Measurements from ENCODE around the gene CPEB4. TPM values are rescaled to one million over a fixed set of nuclear protein-coding genes. Genes with fewer than 3 reads are reported as not detected.

The CPEB4 gene
- total and polyA plus RNA-seq, 9 of the 15 experiments (the other 6 are each of a cell fraction or from before 2014, with no cell fraction given) = 7.4 to 21.3 (median 12.4) TPM

DNA sequence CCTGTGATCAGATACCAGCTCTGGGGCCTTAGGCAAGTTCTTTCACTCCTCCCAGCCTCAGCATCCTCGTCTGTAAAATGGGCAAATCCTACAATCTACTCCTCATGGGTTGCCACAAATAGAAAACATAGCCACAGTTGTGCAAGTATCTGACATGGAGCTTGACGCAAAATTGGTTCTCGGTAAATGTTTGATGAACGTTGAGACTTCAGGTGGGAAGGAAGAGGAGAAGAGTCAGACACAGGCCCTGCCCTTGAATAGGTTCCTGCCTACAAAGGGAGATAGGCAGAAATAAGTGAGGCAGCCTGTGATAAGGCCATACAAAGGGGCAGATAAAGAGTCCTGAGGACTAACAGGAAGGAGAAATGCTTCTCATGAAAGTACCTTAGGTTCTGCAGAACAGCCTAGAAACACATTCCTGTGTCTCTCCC lies 26.1 kb upstream of the CPEB4 start (continued):
- TF ChIP-seq TFAM (CRISPR knock-in tag; conservative IDR thresholded peaks at IDR 0.05) = no peak
- no peak for TF ChIP-seq TCF7 (IDR thresholded peaks at IDR 0.05; ENCODE audit: borderline replicate concordance)
- no peak for TF ChIP-seq SMAD2 (IDR thresholded peaks at IDR 0.05; ENCODE audit: low read depth, low read length)
- no peak for TF ChIP-seq HMGN3 (IDR thresholded peaks at IDR 0.05; ENCODE audit: borderline replicate concordance, extremely low read depth, insufficient read length, low read depth, low read length)
- TF ChIP-seq ZSCAN32 (CRISPR knock-in tag; IDR thresholded peaks at IDR 0.05) = no peak
- TF ChIP-seq, protein P1, sequence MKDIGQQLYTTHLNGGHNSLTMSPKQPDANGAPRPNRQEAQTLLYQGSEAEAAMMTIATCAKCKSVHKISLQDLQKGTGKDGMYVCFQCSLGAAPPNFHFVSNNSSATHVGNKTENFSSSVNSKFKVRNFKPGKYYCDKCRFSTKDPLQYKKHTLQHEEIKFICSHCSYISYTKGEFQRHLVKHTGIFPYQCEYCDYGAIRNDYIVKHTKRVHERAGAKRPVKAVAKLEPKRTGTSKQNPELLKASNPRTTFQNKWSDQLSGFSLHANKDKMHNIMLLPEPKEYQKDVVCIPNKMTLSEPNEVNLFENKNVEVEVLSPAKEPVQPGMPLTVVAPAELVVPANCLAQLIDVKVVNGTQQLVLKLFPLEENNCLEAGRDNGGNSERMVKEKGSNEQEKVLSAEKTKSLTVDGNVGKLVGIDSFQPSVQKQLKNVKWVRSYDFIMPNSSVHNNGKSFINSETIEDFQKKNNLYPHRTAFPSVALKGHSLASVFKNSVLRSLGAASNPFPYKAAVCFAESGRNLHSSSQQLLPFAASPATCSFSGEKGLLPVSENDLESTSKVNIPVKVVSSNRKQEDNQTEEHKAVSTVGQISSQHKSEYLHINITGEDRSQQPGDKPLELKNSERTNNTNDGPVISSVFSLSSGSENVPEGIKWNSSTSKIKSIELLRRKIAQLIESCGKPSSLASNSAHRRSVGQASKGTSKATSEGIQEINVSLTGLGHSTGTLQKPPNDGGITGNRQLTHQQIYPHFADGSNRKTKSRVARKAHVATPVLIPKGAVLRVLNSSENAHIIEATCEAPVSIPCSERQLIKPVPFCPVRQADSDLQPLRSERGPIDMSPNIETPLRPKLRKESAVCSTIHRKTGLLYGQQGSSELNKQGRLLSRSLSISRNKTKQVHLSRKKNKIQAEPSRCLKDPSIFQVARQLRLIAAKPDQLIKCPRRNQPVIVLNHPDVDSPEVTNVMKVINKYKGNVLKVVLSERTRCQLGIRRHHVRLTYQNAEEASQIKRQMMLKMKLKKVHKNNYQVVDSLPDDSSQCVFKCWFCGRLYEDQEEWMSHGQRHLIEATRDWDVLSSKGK (CRISPR knock-in tag; IDR thresholded peaks at IDR 0.05) = no peak
- no peak for TF ChIP-seq ZNF311 (CRISPR knock-in tag; IDR thresholded peaks at IDR 0.05)
- TF ChIP-seq GATAD2A (IDR thresholded peaks at IDR 0.05) = 0 out of 2 replicates have a peak, but pooled peaks have one; percentile 78
- TF ChIP-seq SP2 (IDR thresholded peaks at IDR 0.05; ENCODE audit: extremely low read depth, low read depth, low read length, poor library complexity, severe bottlenecking) = no peak
- no peak for TF ChIP-seq POLR2H (tag; IDR thresholded peaks at IDR 0.05; ENCODE audit: low read depth)
- peak; percentile 19; the same call in 1 of the 2 replicates for TF ChIP-seq STAT5A (IDR thresholded peaks at IDR 0.05; ENCODE audit: borderline replicate concordance, low read length)
- TF ChIP-seq MXD1 (CRISPR knock-in tag; IDR thresholded peaks at IDR 0.05; ENCODE audit: borderline replicate concordance, poor library complexity, severe bottlenecking) = no peak
- TF ChIP-seq JUNB (CRISPR knock-in tag; conservative IDR thresholded peaks at IDR 0.05) = no peak
- TF ChIP-seq SIRT6 (IDR thresholded peaks at IDR 0.05; ENCODE audit: low read depth, low read length) = no peak
- no peak for TF ChIP-seq ZNF318 (IDR thresholded peaks at IDR 0.05; ENCODE audit: borderline replicate concordance in 1 of 2, low read depth in 1 of 2)
- peak; percentile 98 for TF ChIP-seq RBM25 (IDR thresholded peaks at IDR 0.05; ENCODE audit: low read depth, low read length, severe bottlenecking)
